ENCODE measurements around the gene KLHL6.
A peak's percentile ranks its signal among the peaks of the same experiment; 100 is the strongest.
"Not testable (repeated sequence)": the region's sequence is repeated elsewhere in the genome, so short reads cannot be mapped to it uniquely, and the experiment has no call there.

The KLHL6 gene

GRCh38 chr3:183529185-183529584, 26.3 kb downstream of the KLHL6 start:
- DNase-seq = no peak

GRCh38 chr3:183528758-183529157, 26.7 kb downstream of the KLHL6 start:
- DNase-seq = not testable (repeated sequence)

GRCh38 chr3:183527428-183528379, 27.8 kb downstream of the KLHL6 start:
- DNase-seq = no peak

GRCh38 chr3:183526838-183527427, 28.6 kb downstream of the KLHL6 start:
- no peak for DNase-seq

GRCh38 chr3:183524476-183524875, 31.0 kb downstream of the KLHL6 start:
- DNase-seq = no peak

GRCh38 chr3:183520741-183521556, 34.6 kb downstream of the KLHL6 start:
- DNase-seq = not testable (repeated sequence)

- DNase-seq = not testable (repeated sequence)
Observed at GRCh38 chr3:183520295-183520694, 35.2 kb downstream of the KLHL6 start.

GRCh38 chr3:183519891-183520290, 35.6 kb downstream of the KLHL6 start:
- DNase-seq = no peak

- DNase-seq = no peak
Observed at GRCh38 chr3:183518491-183519251, 36.8 kb downstream of the KLHL6 start.

- DNase-seq = no peak
Observed at GRCh38 chr3:183517607-183518006, 37.9 kb downstream of the KLHL6 start.

GRCh38 chr3:183515968-183516851, 39.3 kb downstream of the KLHL6 start:
- peak; percentile 44 for DNase-seq

GRCh38 chr3:183514021-183514420, 41.5 kb downstream of the KLHL6 start:
- DNase-seq = no peak

- no peak for DNase-seq
Observed at GRCh38 chr3:183513046-183513706, 42.3 kb downstream of the KLHL6 start.

- DNase-seq = not testable (repeated sequence)
Observed at GRCh38 chr3:183511286-183512131, 44.0 kb downstream of the KLHL6 start.

GRCh38 chr3:183508821-183509220, 46.7 kb downstream of the KLHL6 start:
- no peak for DNase-seq

GRCh38 chr3:183507551-183507950, 48.0 kb downstream of the KLHL6 start:
- DNase-seq = no peak

- DNase-seq = no peak
Observed at GRCh38 chr3:183506674-183507320, 48.7 kb downstream of the KLHL6 start.

GRCh38 chr3:183504597-183504996, 50.9 kb downstream of the KLHL6 start:
- no peak for DNase-seq

GRCh38 chr3:183503746-183504145, 51.8 kb downstream of the KLHL6 start:
- no peak for DNase-seq

All from activated CD4-positive, CD25-positive, alpha-beta regulatory T cell treated with anti-CD3 and anti-CD28 coated beads, Interleukin-2, amount 50 U/mL, for 72 hours (primary cell).